Measurements from ENCODE around the gene SLC39A11. TPM values are rescaled to one million over a fixed set of nuclear protein-coding genes. Genes with fewer than 3 reads are reported as not detected.

The SLC39A11 gene
- total and polyA plus RNA-seq, 2 donors, result 9.4 to 23.8 TPM

- no peak for DNase-seq (ENCODE audit: extremely low spot score)
- Histone ChIP-seq H3K4me1 (ENCODE audit: insufficient read depth) (no peaks in the 10 kb centered on the region), H3K27ac (ENCODE audit: low read depth) (no peak overlapping the region), H3K36me3 (ENCODE audit: insufficient read depth) (no peaks in the 10 kb centered on the region), H3K4me3 (ENCODE audit: low read depth, low read length) (no peak overlapping the region)
- WGBS, result 87% methylated on average over 8 of the region's 8 CpGs
Observed at GRCh38 chr17:72732893-72733618, 359.4 kb downstream of the SLC39A11 start.

- no peak overlapping the region for H3K4me3 ChIP-seq (ENCODE audit: low read depth, low read length)
- no peaks in the 10 kb centered on the region for H3K4me1 ChIP-seq (ENCODE audit: insufficient read depth)
- no peak overlapping the region for H3K27ac ChIP-seq (ENCODE audit: low read depth)
- DNase-seq (ENCODE audit: extremely low spot score), result no peak
- 45% methylated on average over 7 of the region's 7 CpGs for WGBS
- no peaks in the 10 kb centered on the region for H3K36me3 ChIP-seq (ENCODE audit: insufficient read depth)
Observed at GRCh38 chr17:72730077-72730476, 362.4 kb downstream of the SLC39A11 start.

- Histone ChIP-seq H3K27ac (ENCODE audit: low read depth) (no peak overlapping the region), H3K4me3 (ENCODE audit: low read depth, low read length) (no peak overlapping the region), H3K36me3 (ENCODE audit: insufficient read depth) (no peaks in the 10 kb centered on the region), H3K4me1 (ENCODE audit: insufficient read depth) (no peaks in the 10 kb centered on the region)
- no peak for DNase-seq (ENCODE audit: extremely low spot score)
- WGBS, result 73% methylated on average over 9 of the region's 9 CpGs
Observed at GRCh38 chr17:72726936-72727335, 365.6 kb downstream of the SLC39A11 start.

GRCh38 chr17:72725433-72726068, 366.9 kb downstream of the SLC39A11 start:
- Histone ChIP-seq H3K4me3 (ENCODE audit: low read depth, low read length) (no peak overlapping the region), H3K4me1 (ENCODE audit: insufficient read depth) (no peaks in the 10 kb centered on the region), H3K36me3 (ENCODE audit: insufficient read depth) (no peaks in the 10 kb centered on the region), H3K27ac (ENCODE audit: low read depth) (no peak overlapping the region)
- WGBS, result 24% methylated on average over 10 of the region's 10 CpGs
- DNase-seq (ENCODE audit: extremely low spot score), result no peak

GRCh38 chr17:72724267-72724666, 368.2 kb downstream of the SLC39A11 start:
- no peak for DNase-seq (ENCODE audit: extremely low spot score)
- no peak overlapping the region for H3K27ac ChIP-seq (ENCODE audit: low read depth)
- no peaks in the 10 kb centered on the region for H3K36me3 ChIP-seq (ENCODE audit: insufficient read depth)
- 61% methylated on average over 2 of the region's 2 CpGs for WGBS
- H3K4me3 ChIP-seq (ENCODE audit: low read depth, low read length), result no peak overlapping the region
- H3K4me1 ChIP-seq (ENCODE audit: insufficient read depth), result no peaks in the 10 kb centered on the region

- 84% methylated on average over 7 of the region's 7 CpGs for WGBS
- no peak for DNase-seq (ENCODE audit: extremely low spot score)
- Histone ChIP-seq H3K4me3 (ENCODE audit: low read depth, low read length) (no peak overlapping the region), H3K27ac (ENCODE audit: low read depth) (no peak overlapping the region), H3K4me1 (ENCODE audit: insufficient read depth) (no peaks in the 10 kb centered on the region), H3K36me3 (ENCODE audit: insufficient read depth) (no peaks in the 10 kb centered on the region)
Observed at GRCh38 chr17:72723711-72724110, 368.8 kb downstream of the SLC39A11 start.

- Histone ChIP-seq H3K4me1 (ENCODE audit: insufficient read depth) (peaks cover 2% of the 10 kb centered on the region), H3K36me3 (ENCODE audit: insufficient read depth) (no peaks in the 10 kb centered on the region), H3K27ac (ENCODE audit: low read depth) (no peak overlapping the region), H3K4me3 (ENCODE audit: low read depth, low read length) (no peak overlapping the region)
- DNase-seq (ENCODE audit: extremely low spot score), result no peak
- 98% methylated on average over 1 of the region's 1 CpG for WGBS
Observed at GRCh38 chr17:72720494-72720825, 372.0 kb downstream of the SLC39A11 start.

- H3K4me1 ChIP-seq (ENCODE audit: insufficient read depth), result peaks cover 2% of the 10 kb centered on the region
- WGBS, result 62% methylated on average over 25 of the region's 25 CpGs
- no peak overlapping the region for H3K4me3 ChIP-seq (ENCODE audit: low read depth, low read length)
- H3K27ac ChIP-seq (ENCODE audit: low read depth), result no peak overlapping the region
- H3K36me3 ChIP-seq (ENCODE audit: insufficient read depth), result no peaks in the 10 kb centered on the region
- no peak for DNase-seq (ENCODE audit: extremely low spot score)
Observed at GRCh38 chr17:72719578-72720493, 372.7 kb downstream of the SLC39A11 start.

GRCh38 chr17:72719206-72719577, 373.3 kb downstream of the SLC39A11 start:
- H3K36me3 ChIP-seq (ENCODE audit: insufficient read depth), result no peaks in the 10 kb centered on the region
- peaks cover 2% of the 10 kb centered on the region for H3K4me1 ChIP-seq (ENCODE audit: insufficient read depth)
- no peak overlapping the region for H3K4me3 ChIP-seq (ENCODE audit: low read depth, low read length)
- no peak for DNase-seq (ENCODE audit: extremely low spot score)
- WGBS, result 80% methylated on average over 8 of the region's 8 CpGs
- H3K27ac ChIP-seq (ENCODE audit: low read depth), result no peak overlapping the region

GRCh38 chr17:72717676-72718075, 374.8 kb downstream of the SLC39A11 start:
- peaks cover 2% of the 10 kb centered on the region for H3K4me1 ChIP-seq (ENCODE audit: insufficient read depth)
- no peak for DNase-seq (ENCODE audit: extremely low spot score)
- H3K36me3 ChIP-seq (ENCODE audit: insufficient read depth), result no peaks in the 10 kb centered on the region
- no peak overlapping the region for H3K4me3 ChIP-seq (ENCODE audit: low read depth, low read length)
- 93% methylated on average over 8 of the region's 8 CpGs for WGBS
- no peak overlapping the region for H3K27ac ChIP-seq (ENCODE audit: low read depth)

GRCh38 chr17:72717276-72717675, 375.2 kb downstream of the SLC39A11 start:
- DNase-seq (ENCODE audit: extremely low spot score), result no peak
- no peak overlapping the region for H3K4me3 ChIP-seq (ENCODE audit: low read depth, low read length)
- H3K27ac ChIP-seq (ENCODE audit: low read depth), result no peak overlapping the region
- no peaks in the 10 kb centered on the region for H3K36me3 ChIP-seq (ENCODE audit: insufficient read depth)
- WGBS, result 83% methylated on average over 10 of the region's 10 CpGs
- peaks cover 2% of the 10 kb centered on the region for H3K4me1 ChIP-seq (ENCODE audit: insufficient read depth)

- Histone ChIP-seq H3K4me1 (ENCODE audit: insufficient read depth) (peaks cover 2% of the 10 kb centered on the region), H3K4me3 (ENCODE audit: low read depth, low read length) (no peak overlapping the region), H3K27ac (ENCODE audit: low read depth) (peak overlapping the region; percentile 19), H3K36me3 (ENCODE audit: insufficient read depth) (no peaks in the 10 kb centered on the region)
- DNase-seq (ENCODE audit: extremely low spot score), result peak; percentile 37
- 70% methylated on average over 23 of the region's 23 CpGs for WGBS
Observed at GRCh38 chr17:72715906-72716572, 376.4 kb downstream of the SLC39A11 start.

GRCh38 chr17:72714357-72714966, 378.0 kb downstream of the SLC39A11 start:
- DNase-seq (ENCODE audit: extremely low spot score), result no peak
- H3K4me3 ChIP-seq (ENCODE audit: low read depth, low read length), result no peak overlapping the region
- no peaks in the 10 kb centered on the region for H3K36me3 ChIP-seq (ENCODE audit: insufficient read depth)
- WGBS, result 81% methylated on average over 9 of the region's 9 CpGs
- H3K27ac ChIP-seq (ENCODE audit: low read depth), result no peak overlapping the region
- peaks cover 2% of the 10 kb centered on the region for H3K4me1 ChIP-seq (ENCODE audit: insufficient read depth)

Measured in urinary bladder (tissue), 4 donors.